ENCODE data around the gene HEXA. TPM values are rescaled to one million over a fixed set of nuclear protein-coding genes. Genes with fewer than 3 reads are reported as not detected.

Gene HEXA
- total and polyA plus RNA-seq, 2 donors (not counting 1 experiment from before 2014, with no cell fraction given), result 80.3 to 183 TPM

DNA sequence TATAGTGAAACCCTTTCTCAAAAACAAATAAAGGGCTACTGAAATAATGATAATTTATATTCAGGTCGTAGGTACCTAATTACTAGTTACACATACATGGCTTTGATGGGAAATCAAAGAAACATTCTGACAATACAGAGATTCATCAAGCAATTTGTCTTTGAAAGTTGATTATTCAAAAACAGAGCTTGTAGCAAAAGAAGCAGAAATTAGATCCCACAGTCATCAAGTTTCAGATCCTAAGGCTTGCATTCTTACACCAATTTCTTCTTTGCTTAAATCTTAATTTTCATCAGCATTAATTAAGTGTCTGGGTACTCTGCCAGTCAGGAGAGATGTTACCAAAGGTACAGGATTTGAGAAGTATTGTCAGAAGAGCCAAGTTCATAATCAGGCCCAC lies 1.5 kb upstream of the HEXA start:
- Histone ChIP-seq H3K4me2 (ENCODE audit: extremely low read depth, insufficient read depth, low read length) (no peak overlapping the region), H4K20me1 (ENCODE audit: control insufficient read depth, extremely low read depth, insufficient read depth, low read length) (no peaks in the 10 kb centered on the region), H3K36me3 (ENCODE audit: control insufficient read depth, insufficient read depth, low read length) (no peaks in the 10 kb centered on the region), H3K9me3 (ENCODE audit: control insufficient read depth, insufficient read depth, low read depth, low read length) (no peaks in the 10 kb centered on the region), H2AFZ (ENCODE audit: low read length) (no peak overlapping the region), H3K27ac (ENCODE audit: insufficient read depth, low read length) (no peak overlapping the region), H3K4me3 (replicated peaks in 1 of 4; ENCODE audit: control extremely low read depth in 1 of 4, insufficient read depth in 1 of 4, low read depth in 3 of 4, low read length in 4 of 4) (no peak overlapping the region), H3K79me2 (ENCODE audit: control insufficient read depth, insufficient read depth, low read length) (peaks cover 1% of the 10 kb centered on the region), H3K4me1 (ENCODE audit: control insufficient read depth, extremely low read depth, insufficient read depth, low read length) (peaks cover 2% of the 10 kb centered on the region), H3K27me3 (ENCODE audit: control insufficient read depth, insufficient read depth, low read length) (peaks cover 3% of the 10 kb centered on the region), H3K9ac (ENCODE audit: insufficient read depth, low read length) (no peak overlapping the region)
- no peak for TF ChIP-seq EZH2 (IDR thresholded peaks at IDR 0.05; ENCODE audit: low read length, missing control alignments)
- TF ChIP-seq, protein P1, sequence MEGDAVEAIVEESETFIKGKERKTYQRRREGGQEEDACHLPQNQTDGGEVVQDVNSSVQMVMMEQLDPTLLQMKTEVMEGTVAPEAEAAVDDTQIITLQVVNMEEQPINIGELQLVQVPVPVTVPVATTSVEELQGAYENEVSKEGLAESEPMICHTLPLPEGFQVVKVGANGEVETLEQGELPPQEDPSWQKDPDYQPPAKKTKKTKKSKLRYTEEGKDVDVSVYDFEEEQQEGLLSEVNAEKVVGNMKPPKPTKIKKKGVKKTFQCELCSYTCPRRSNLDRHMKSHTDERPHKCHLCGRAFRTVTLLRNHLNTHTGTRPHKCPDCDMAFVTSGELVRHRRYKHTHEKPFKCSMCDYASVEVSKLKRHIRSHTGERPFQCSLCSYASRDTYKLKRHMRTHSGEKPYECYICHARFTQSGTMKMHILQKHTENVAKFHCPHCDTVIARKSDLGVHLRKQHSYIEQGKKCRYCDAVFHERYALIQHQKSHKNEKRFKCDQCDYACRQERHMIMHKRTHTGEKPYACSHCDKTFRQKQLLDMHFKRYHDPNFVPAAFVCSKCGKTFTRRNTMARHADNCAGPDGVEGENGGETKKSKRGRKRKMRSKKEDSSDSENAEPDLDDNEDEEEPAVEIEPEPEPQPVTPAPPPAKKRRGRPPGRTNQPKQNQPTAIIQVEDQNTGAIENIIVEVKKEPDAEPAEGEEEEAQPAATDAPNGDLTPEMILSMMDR (conservative IDR thresholded peaks at IDR 0.05 in 1 of 2, IDR thresholded peaks at IDR 0.05 in 1 of 2; ENCODE audit: low read depth in 1 of 2, low read length in 2 of 2), result no peak
- DNase-seq (ENCODE audit: low read depth in 2 of 2), result no peak

DNA sequence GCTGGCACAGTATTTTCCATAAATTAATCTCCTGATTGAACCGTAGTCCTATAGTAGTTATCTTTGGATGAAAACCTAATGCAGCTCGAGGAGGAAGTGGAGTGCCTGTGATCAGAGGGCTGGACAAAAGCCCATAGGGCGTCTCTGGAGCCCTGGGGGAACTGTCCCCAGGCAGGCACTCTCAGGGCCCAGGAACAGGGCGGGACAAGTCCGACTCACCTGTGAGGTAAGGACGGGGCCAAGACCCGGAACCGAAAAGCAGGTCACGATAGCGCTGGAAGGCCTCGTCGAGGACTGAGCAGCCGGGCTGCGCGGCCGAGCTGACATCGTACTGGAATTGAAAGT lies 341 bp downstream of the HEXA start:
- Histone ChIP-seq H3K4me3 (replicated peaks in 1 of 4; ENCODE audit: control extremely low read depth in 1 of 4, insufficient read depth in 1 of 4, low read depth in 3 of 4, low read length in 4 of 4) (peak overlapping the region; percentile 48 to 85 (median 74)), H3K9ac (ENCODE audit: insufficient read depth, low read length) (peak overlapping the region; percentile 78), H3K4me2 (ENCODE audit: extremely low read depth, insufficient read depth, low read length) (peak overlapping the region; percentile 78), H2AFZ (ENCODE audit: low read length) (peak overlapping the region; percentile 76), H3K27ac (ENCODE audit: insufficient read depth, low read length) (peak overlapping the region; percentile 72), H3K27me3 (ENCODE audit: control insufficient read depth, insufficient read depth, low read length) (no peaks in the 10 kb centered on the region), H3K79me2 (ENCODE audit: control insufficient read depth, insufficient read depth, low read length) (peaks cover 1% of the 10 kb centered on the region), H3K36me3 (ENCODE audit: control insufficient read depth, insufficient read depth, low read length) (no peaks in the 10 kb centered on the region), H3K9me3 (ENCODE audit: control insufficient read depth, insufficient read depth, low read depth, low read length) (no peaks in the 10 kb centered on the region), H3K4me1 (ENCODE audit: control insufficient read depth, extremely low read depth, insufficient read depth, low read length) (peaks cover 2% of the 10 kb centered on the region), H4K20me1 (ENCODE audit: control insufficient read depth, extremely low read depth, insufficient read depth, low read length) (no peaks in the 10 kb centered on the region)
- TF ChIP-seq EZH2 (IDR thresholded peaks at IDR 0.05; ENCODE audit: low read length, missing control alignments), result no peak
- TF ChIP-seq, protein P1 (conservative IDR thresholded peaks at IDR 0.05 in 1 of 2, IDR thresholded peaks at IDR 0.05 in 1 of 2; ENCODE audit: low read depth in 1 of 2, low read length in 2 of 2), result no peak
- DNase-seq (ENCODE audit: low read depth in 2 of 2), result no peak

DNA sequence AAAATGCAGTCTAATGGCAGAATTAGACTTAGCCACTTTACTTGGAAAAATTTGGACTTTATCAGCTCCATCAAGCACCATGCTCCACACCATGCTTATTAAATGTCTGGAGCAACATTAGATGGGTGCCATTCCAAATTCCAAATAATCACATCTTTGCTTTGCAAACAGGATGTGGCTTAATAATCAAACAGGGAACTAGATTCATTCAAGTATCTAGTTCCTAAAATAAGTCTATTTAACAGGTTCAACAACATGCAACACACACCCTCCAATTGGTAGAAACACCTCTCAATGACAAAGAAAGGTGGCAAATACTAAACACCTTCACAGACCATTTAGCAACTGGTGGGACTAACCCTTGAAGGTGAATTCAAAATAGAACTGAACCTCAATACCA lies 3.5 kb downstream of the HEXA start:
- no peaks in the 10 kb centered on the region for H3K36me3 ChIP-seq (ENCODE audit: control insufficient read depth, insufficient read depth, low read length)
- TF ChIP-seq, protein P1 (conservative IDR thresholded peaks at IDR 0.05 in 1 of 2, IDR thresholded peaks at IDR 0.05 in 1 of 2; ENCODE audit: low read depth in 1 of 2, low read length in 2 of 2), result no peak
- TF ChIP-seq EZH2 (IDR thresholded peaks at IDR 0.05; ENCODE audit: low read length, missing control alignments), result no peak
- H3K79me2 ChIP-seq (ENCODE audit: control insufficient read depth, insufficient read depth, low read length), result peaks cover 3% of the 10 kb centered on the region

More for the DNA sequence above, 3.5 kb downstream of the HEXA start:
- Histone ChIP-seq H4K20me1 (ENCODE audit: control insufficient read depth, extremely low read depth, insufficient read depth, low read length) (no peaks in the 10 kb centered on the region), H3K4me3 (replicated peaks in 1 of 4; ENCODE audit: control extremely low read depth in 1 of 4, insufficient read depth in 1 of 4, low read depth in 3 of 4, low read length in 4 of 4) (no peak overlapping the region), H3K27ac (ENCODE audit: insufficient read depth, low read length) (no peak overlapping the region), H3K27me3 (ENCODE audit: control insufficient read depth, insufficient read depth, low read length) (no peaks in the 10 kb centered on the region), H3K4me2 (ENCODE audit: extremely low read depth, insufficient read depth, low read length) (no peak overlapping the region), H2AFZ (ENCODE audit: low read length) (no peak overlapping the region), H3K9me3 (ENCODE audit: control insufficient read depth, insufficient read depth, low read depth, low read length) (no peaks in the 10 kb centered on the region), H3K9ac (ENCODE audit: insufficient read depth, low read length) (no peak overlapping the region), H3K4me1 (ENCODE audit: control insufficient read depth, extremely low read depth, insufficient read depth, low read length) (peaks cover 4% of the 10 kb centered on the region)
- DNase-seq (ENCODE audit: low read depth in 2 of 2), result no peak
